AG08396 (cell line): ENCODE data around the gene RABEP2.
"Not testable (repeated sequence)": the region's sequence is repeated elsewhere in the genome, so short reads cannot be mapped to it uniquely, and the experiment has no call there.

Experiments used
- DNase-seq: peaks from one replicate; pipeline ENCODE4 v3.0.0; 2012; ENCODE audit warnings: low spot score, mixed read lengths

RABEP2 gene

DNA sequence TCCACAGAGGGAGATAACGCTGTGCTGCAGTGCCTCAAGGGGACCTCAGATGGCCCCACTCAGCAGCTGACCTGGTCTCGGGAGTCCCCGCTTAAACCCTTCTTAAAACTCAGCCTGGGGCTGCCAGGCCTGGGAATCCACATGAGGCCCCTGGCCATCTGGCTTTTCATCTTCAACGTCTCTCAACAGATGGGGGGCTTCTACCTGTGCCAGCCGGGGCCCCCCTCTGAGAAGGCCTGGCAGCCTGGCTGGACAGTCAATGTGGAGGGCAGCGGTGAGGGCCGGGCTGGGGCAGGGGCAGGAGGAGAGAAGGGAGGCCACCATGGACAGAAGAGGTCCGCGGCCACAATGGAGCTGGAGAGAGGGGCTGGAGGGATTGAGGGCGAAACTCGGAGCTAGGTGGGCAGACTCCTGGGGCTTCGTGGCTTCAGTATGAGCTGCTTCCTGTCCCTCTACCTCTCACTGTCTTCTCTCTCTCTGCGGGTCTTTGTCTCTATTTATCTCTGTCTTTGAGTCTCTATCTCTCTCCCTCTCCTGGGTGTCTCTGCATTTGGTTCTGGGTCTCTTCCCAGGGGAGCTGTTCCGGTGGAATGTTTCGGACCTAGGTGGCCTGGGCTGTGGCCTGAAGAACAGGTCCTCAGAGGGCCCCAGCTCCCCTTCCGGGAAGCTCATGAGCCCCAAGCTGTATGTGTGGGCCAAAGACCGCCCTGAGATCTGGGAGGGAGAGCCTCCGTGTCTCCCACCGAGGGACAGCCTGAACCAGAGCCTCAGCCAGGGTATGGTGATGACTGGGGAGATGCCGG is 7.5 kb upstream of the RABEP2 start:
- no peak for DNase-seq

DNA sequence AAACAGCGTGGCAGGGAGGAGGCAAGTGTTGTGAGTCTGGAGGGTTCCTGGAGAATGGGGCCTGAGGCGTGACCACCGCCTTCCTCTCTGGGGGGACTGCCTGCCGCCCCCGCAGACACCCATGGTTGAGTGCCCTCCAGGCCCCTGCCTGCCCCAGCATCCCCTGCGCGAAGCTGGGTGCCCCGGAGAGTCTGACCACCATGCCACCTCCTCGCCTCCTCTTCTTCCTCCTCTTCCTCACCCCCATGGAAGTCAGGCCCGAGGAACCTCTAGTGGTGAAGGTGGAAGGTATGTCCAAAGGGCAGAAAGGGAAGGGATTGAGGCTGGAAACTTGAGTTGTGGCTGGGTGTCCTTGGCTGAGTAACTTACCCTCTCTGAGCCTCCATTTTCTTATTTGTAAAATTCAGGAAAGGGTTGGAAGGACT is 6.8 kb upstream of the RABEP2 start, which contains the start of gene CD19:
Gene CD19, plus strand, starts transcription at position 171 of the 425 bp plus-strand sequence. Its CDS starts 30 bp downstream, at position 201.
- no peak for DNase-seq

- no peak for DNase-seq
These were observed 5.6 kb upstream of the RABEP2 start for GRCh38 chr16:28930652-28931051.

DNA sequence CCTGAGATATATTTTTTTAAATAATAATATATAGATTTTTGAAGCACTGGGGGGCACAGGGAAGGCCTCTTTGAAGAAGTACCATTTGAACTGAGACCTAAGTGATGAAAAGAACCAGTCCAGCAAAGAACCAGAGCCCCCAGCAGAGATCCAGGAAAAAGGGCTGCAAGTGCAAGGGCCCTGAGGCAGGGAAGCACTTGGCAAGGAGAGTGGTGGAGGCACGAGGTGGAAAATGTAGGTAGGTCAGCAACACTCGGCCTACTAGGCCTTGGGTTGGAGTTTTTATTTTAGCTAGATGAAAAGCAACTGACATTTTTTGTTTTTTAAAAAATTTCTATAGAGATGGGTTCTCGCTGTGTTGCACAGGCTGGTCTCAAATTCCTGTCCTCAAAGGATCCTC is 5.2 kb upstream of the RABEP2 start:
- no peak for DNase-seq

GRCh38 chr16:28927815-28928214 is 2.8 kb upstream of the RABEP2 start:
- DNase-seq: no peak

- not testable (repeated sequence) for DNase-seq
These were observed 1.2 kb upstream of the RABEP2 start for GRCh38 chr16:28926284-28926683.

DNA sequence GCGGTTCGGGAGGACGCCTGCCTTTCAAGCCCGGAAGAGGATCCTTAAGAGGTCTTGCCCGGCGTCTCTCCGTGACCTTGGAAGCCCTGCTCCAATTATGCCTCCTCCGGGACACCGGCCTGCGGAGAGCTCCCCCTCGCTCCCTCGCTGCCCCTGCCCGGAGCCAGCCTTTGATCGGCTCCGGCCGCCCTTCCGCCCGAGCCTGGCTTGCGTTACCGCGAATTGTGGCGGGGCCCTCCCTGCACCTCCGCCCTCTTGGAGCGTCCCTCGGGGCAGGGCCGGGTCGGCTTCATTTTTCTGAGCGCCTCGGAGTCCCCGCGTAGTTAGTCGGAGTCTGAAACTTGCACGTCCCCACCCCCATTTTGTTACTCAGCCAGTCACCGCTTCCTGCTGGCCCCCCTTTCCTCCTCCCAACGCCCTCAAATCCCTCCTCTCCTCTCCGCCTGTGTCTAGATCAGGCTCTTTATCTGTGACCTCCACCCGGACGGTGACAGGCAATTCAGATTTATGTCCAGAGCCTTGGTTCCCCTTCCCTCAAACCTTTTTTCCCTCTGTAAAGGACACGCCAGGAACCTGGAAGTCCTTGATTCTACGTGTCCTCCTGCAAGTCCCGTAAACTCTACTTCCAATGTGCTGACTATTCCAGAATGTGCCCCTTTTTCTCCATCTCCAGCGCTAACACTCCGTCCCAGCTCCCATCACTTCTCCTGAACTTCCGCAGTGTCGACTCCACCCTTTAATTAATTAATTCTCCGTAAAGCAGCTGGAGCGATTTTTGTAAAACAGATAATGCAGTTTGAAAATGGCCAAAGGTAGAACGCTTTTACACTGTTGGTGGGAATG is 569 bp upstream of the RABEP2 start:
- peak; percentile 75 for DNase-seq

DNA sequence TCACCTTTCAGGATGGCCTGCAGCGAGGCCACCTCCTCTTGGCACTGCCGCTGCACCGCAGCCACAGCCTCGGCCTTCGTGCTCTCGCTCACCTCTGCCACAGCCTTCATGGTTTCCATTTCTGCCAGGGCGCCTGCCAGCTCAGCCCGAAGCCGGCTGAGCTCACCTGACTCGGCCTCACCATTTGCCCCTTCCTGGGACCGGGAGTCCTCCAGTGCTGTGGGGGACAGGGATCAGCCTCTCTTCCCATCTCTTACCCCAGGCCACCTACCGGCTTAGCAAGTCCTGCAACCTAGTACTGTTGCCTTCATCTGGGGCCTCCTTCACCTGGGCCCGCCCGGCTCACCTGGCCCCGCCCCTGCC is 658 bp downstream of the RABEP2 start:
- DNase-seq: no peak

DNA sequence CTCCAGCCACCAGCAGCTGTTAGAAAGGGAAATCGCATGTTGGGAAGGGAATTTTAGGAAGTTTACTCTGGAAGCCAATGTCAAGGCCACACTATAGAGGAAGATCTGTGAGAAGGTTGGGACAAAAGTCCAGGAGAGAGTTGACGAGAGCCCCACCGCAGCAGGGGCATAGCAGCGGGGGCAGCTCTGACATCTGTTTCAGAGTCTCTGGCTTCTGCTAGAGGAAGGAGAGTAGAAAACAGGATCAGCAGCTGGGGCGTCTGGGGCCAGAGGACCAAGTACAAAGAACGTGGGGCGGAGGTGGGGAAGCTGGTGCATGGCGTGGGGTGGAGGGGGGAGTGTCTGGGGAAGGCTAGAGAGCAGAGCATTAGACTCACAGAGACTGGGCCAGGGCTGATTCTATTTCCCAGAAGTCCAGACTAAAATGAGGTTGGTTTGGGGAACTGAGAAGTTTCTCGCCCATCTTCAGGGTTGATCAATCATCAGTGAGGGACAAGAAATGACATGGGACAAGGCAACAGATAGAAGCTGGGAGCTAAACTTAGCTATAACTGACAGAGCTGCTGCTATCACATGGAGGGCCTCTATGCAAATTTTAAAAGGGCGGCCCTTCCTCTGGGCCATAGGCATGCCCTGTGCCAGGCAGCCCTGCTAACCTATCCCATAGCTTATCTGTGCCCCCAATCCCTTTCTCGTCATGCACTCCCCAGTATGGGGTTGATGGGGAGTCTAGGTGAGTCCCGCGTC is 1.2 kb downstream of the RABEP2 start:
- DNase-seq: no peak

DNA sequence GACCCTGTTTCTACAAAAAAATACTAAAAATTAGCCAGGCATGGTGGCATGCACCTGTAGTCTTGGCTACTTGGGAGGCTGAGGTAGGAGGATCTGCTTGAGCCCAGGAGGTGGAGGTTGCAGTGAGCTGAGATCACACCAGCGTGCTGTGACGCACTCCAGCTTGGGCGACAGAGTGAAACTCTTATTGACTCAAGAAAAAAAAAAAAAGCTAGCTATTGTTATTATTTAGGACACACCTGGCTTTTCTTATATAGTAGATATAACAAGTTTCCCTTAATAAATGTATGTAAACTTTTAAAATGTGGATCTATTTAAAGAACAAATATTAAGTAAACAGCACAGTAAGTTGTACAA is 1.8 kb downstream of the RABEP2 start:
- DNase-seq: no peak

GRCh38 chr16:28918698-28919097 is 6.3 kb downstream of the RABEP2 start:
- no peak for DNase-seq

DNA sequence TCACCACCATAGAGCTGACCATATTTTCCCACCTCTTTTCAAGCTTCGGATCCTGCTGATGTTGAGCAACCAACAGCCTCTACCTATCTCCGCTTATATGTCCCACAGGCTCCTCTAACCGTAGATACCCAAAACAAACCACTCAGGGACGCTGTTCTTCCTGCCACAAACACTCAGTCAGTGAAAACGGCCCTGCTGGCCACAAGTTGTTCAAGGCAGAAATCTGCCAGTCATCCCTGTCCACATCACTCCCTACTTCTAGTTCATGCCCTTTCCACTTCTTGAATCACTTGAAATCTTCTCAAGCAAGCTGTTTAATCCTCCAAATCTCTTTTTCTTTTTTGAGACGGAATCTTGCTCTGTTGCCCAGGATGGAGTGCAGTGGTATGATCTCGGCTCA is 7.9 kb downstream of the RABEP2 start:
- no peak for DNase-seq

DNA sequence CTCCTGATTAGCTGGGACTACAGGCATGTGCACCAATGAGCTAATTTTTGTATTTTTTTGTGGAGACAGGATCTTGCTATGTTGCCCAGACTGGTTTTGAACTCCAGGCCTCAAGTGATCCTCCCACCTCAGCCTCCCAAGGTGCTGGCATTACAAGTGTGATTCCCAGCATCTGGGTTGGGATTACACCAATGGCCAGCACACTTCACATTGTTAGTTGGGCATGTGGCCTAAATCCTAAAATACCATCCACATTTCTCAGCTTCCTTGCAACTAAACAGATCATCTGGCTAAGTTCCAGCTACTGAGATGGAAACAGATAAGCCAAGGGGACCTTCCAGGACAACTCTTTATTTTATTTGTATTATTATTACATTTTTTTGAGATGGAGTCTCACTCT is 9.9 kb downstream of the RABEP2 start:
- DNase-seq: peak; percentile 67

DNA sequence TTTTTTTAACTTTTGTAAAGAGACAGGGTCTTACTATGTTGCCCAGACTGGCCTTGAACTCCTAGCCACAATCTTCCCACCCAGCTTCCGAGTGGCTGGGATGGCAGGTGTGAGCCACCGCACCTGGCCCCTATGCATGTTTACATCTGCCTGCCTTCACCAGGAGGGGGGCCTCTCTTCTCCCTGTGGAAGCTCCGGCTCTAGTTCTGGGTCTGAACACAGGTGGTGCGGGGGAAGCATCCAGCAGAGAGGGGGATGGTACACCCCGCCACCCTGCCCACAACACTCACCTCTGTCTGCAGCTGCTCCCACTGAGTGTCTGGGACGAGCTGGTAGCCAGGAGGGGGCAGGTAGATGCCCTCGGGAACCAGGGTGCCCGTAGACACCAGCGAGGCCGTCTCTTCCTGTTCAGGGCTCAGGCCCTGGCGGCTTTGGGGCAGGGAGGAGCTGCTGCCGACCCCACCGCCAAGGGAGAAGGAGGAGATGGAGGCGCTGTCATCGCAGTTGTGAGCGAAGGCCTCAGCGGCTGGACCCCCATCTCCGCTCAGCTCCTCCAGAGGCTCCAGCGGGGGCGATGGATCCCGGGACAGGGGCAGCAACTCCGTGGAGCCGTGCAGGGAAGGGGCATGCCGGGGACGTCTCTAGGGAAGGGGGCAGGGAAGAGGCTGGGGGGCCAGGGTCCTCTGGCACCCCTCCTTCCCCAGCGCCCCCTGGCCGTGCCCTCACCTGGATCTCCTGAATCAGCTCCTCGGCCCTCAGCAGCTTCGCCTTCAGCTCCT is 10.9 kb downstream of the RABEP2 start:
- no peak for DNase-seq

GRCh38 chr16:28912558-28912957 is 12.5 kb downstream of the RABEP2 start:
- DNase-seq: no peak

GRCh38 chr16:28910086-28911031 is 14.7 kb downstream of the RABEP2 start:
- no peak for DNase-seq

GRCh38 chr16:28905800-28906372 is 19.2 kb downstream of the RABEP2 start:
- DNase-seq: no peak

GRCh38 chr16:28905229-28905754 is 19.7 kb downstream of the RABEP2 start:
- DNase-seq: no peak

DNA sequence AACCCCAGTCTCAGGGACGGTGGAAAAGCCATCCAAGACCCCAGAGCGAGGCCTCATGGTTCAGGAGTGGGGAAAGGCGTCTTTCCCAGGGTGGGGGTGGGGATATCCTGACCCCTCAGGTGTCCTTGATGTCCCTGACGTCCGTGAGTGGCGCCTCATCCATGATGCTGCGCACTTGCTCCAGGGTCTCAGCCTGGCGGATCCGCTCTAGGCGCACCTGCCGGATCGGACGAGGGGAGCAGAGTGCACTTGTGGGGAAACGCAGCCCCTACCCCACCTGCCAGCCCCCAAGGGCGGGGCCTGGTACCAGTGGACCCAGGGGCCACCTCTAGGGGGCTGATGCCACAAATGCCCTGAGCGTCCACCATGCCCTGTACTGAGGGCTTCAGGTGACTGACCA is 20.2 kb downstream of the RABEP2 start:
- DNase-seq: no peak

DNA sequence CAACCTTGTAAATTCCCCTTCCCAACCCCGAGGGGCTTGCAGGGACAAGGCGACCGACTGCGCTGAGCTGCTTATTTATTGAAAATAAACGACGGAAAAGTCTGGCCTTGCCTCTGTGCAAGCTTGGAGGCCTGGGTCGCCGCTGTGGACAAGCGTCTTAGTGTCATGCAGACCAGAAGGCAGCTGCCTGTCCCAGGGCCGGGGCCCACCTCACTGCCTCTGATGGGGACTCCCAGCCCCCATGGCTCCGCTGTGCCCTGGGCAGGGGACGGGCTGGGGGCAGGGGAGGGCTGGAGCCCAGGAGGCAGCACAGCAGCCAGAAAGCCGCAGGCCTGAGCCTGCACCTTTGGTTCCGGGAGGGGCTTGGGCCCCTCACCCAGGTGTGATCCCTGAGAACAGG is 20.7 kb downstream of the RABEP2 start:
- no peak for DNase-seq
